Lower lobe of right lung (tissue), 2 donors: ENCODE data around the gene LRRC2. TPM values are rescaled to one million over a fixed set of nuclear protein-coding genes. Genes with fewer than 3 reads are reported as not detected.
"Not testable (repeated sequence)": the region's sequence is repeated elsewhere in the genome, so short reads cannot be mapped to it uniquely, and the experiment has no call there.

ENCODE experiments used
- ATAC-seq, 2 donors: fragments of 200-7000 bp; cut with Tn5 transposase; one replicate each; pipeline ENCODE4 v1.9.1; 2020 to 2022; ENCODE audit warnings: mild to moderate bottlenecking in 2 of 2, moderate library complexity in 2 of 2
- DNase-seq: peaks from one replicate; pipeline ENCODE4 v3.0.0-alpha.2; 2020
- H3K27ac ChIP-seq: fragments of 200-600 bp; one replicate; pipeline ENCODE4 v1.8.0; 2022
- H3K27me3 ChIP-seq: fragments of 200-600 bp; one replicate; pipeline ENCODE4 v1.8.0; 2022; ENCODE audit warnings: low read depth
- H3K36me3 ChIP-seq: fragments of 200-600 bp; one replicate; pipeline ENCODE4 v1.8.0; 2022; ENCODE audit warnings: mild to moderate bottlenecking
- H3K4me1 ChIP-seq: fragments of 200-600 bp; one replicate; pipeline ENCODE4 v1.8.0; 2022
- H3K4me3 ChIP-seq: fragments of 200-600 bp; one replicate; pipeline ENCODE4 v1.8.0; 2022; ENCODE audit warnings: mild to moderate bottlenecking
- H3K9me3 ChIP-seq: fragments of 200-600 bp; one replicate; pipeline ENCODE4 v1.8.0; 2022
- intact Hi-C: fragments of 100-400 bp; cut with DNase I; formaldehyde crosslinking; loops from one replicate; pipeline ENCODE4 v1.11.0; 2022
- total RNA-seq: library from RNA; stranded (reverse); fragmentation: NEBNext Ultra II Directional; extraction: Animal tissue kit (Norgen Biotek cat#: 25700); gene quantifications from one replicate; pipeline ENCODE4 v1.2.1, GENCODE V29; 2021
- TF ChIP-seq, protein P1 (sequence below): fragments of 200-600 bp; IDR thresholded peaks from one replicate; pipeline ENCODE4 v1.8.0; 2022; ENCODE audit warnings: antibody characterized with exemption, mild to moderate bottlenecking
- donor health status: DM: no; HTN: yes; CAD: no; lungs with severe emphysema.

Gene LRRC2
- total RNA-seq, 1 donor from 2014 or later: 1.2 TPM

GRCh38 chr3:46535746-46536145 is 30.4 kb downstream of the LRRC2 start:
- H3K9me3 ChIP-seq: no peaks in the 10 kb centered on the region
- H3K27me3 ChIP-seq: peaks cover 3% of the 10 kb centered on the region
- no peak overlapping the region for H3K27ac ChIP-seq
- TF ChIP-seq, protein P1, sequence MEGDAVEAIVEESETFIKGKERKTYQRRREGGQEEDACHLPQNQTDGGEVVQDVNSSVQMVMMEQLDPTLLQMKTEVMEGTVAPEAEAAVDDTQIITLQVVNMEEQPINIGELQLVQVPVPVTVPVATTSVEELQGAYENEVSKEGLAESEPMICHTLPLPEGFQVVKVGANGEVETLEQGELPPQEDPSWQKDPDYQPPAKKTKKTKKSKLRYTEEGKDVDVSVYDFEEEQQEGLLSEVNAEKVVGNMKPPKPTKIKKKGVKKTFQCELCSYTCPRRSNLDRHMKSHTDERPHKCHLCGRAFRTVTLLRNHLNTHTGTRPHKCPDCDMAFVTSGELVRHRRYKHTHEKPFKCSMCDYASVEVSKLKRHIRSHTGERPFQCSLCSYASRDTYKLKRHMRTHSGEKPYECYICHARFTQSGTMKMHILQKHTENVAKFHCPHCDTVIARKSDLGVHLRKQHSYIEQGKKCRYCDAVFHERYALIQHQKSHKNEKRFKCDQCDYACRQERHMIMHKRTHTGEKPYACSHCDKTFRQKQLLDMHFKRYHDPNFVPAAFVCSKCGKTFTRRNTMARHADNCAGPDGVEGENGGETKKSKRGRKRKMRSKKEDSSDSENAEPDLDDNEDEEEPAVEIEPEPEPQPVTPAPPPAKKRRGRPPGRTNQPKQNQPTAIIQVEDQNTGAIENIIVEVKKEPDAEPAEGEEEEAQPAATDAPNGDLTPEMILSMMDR: no peak
- ATAC-seq (no peak), DNase-seq (no peak)
- intact Hi-C loops: no loop called here
- H3K4me3 ChIP-seq: no peak overlapping the region
- H3K4me1 ChIP-seq: peaks cover 10% of the 10 kb centered on the region
- no peaks in the 10 kb centered on the region for H3K36me3 ChIP-seq

DNA sequence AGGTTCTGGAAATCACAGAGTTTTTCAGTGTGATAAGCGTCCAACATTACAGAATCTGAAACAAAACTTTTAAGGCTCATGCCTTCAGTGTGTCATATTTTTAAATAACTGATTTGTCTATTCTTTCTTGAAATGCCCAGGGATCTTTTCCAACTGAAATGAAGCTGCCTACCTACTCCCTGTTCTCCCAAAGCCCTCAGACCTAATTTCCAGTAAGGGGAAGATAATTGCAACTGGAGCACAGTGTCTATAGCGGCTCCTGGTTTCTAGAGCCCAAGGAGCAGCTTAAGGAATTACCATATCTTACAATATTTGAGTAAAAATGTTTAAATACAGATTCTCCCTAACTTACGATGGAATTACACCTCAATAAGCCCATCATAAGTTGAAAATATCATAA is 33.0 kb downstream of the LRRC2 start:
- H3K4me1 ChIP-seq: peaks cover under 1% of the 10 kb centered on the region
- H3K4me3 ChIP-seq: no peak overlapping the region
- H3K36me3 ChIP-seq: no peaks in the 10 kb centered on the region
- TF ChIP-seq, protein P1: no peak
- ATAC-seq: no peak
- no peak overlapping the region for H3K27ac ChIP-seq
- intact Hi-C loops: no loop called here
- H3K9me3 ChIP-seq: no peaks in the 10 kb centered on the region
- H3K27me3 ChIP-seq: peaks cover 3% of the 10 kb centered on the region
- DNase-seq: no peak

GRCh38 chr3:46527239-46527638 is 38.9 kb downstream of the LRRC2 start:
- Histone ChIP-seq H3K27me3 (no peaks in the 10 kb centered on the region), H3K4me1 (no peaks in the 10 kb centered on the region), H3K4me3 (no peak overlapping the region), H3K27ac (no peak overlapping the region), H3K36me3 (no peaks in the 10 kb centered on the region), H3K9me3 (no peaks in the 10 kb centered on the region)
- DNase-seq (no peak), ATAC-seq (no peak)
- TF ChIP-seq, protein P1: no peak
- intact Hi-C loops: no loop called here

DNA sequence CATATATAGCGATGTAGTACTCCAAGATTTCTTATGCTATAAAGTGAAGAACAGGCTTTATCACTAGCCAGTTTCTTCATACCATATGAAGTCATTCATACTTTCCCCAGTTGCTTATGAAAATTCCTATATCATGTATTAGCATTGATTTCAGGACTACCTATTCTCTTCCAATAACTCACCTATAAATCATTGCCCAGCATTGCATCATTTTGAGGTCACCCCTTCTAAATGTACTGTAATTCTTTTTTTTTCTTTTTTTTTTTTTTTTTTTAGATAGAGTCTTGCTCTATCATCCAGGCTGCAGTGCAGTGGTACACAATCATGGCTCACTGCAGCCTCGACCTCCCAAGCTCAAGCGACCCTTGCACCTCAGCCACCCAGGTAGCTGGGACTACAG is 41.3 kb downstream of the LRRC2 start:
- H3K27me3 ChIP-seq: no peaks in the 10 kb centered on the region
- no peak for ATAC-seq
- H3K27ac ChIP-seq: no peak overlapping the region
- intact Hi-C loops: no loop called here
- H3K9me3 ChIP-seq: no peaks in the 10 kb centered on the region
- no peak overlapping the region for H3K4me3 ChIP-seq
- TF ChIP-seq, protein P1: no peak
- no peak for DNase-seq
- no peaks in the 10 kb centered on the region for H3K36me3 ChIP-seq
- no peaks in the 10 kb centered on the region for H3K4me1 ChIP-seq

GRCh38 chr3:46524008-46524407 is 42.1 kb downstream of the LRRC2 start:
- ATAC-seq (no peak), DNase-seq (no peak)
- Histone ChIP-seq H3K4me1 (no peaks in the 10 kb centered on the region), H3K36me3 (no peaks in the 10 kb centered on the region), H3K27ac (no peak overlapping the region), H3K27me3 (no peaks in the 10 kb centered on the region), H3K9me3 (no peaks in the 10 kb centered on the region), H3K4me3 (no peak overlapping the region)
- TF ChIP-seq, protein P1: no peak
- intact Hi-C loops: no loop called here

GRCh38 chr3:46523556-46523955 is 42.5 kb downstream of the LRRC2 start:
- DNase-seq (no peak), ATAC-seq (no peak)
- intact Hi-C loops: no loop called here
- Histone ChIP-seq H3K4me3 (no peak overlapping the region), H3K27me3 (no peaks in the 10 kb centered on the region), H3K9me3 (no peaks in the 10 kb centered on the region), H3K36me3 (no peaks in the 10 kb centered on the region), H3K27ac (no peak overlapping the region), H3K4me1 (no peaks in the 10 kb centered on the region)
- TF ChIP-seq, protein P1: no peak

- H3K9me3 ChIP-seq, ATAC-seq, H3K36me3 ChIP-seq, intact Hi-C loops, H3K27ac ChIP-seq, H3K4me3 ChIP-seq, H3K4me1 ChIP-seq, H3K27me3 ChIP-seq, DNase-seq: not testable (repeated sequence)
Observed at GRCh38 chr3:46522201-46522600, 43.9 kb downstream of the LRRC2 start.
